Endothelial cell of umbilical vein (primary cell): ENCODE results near the gene TPM3. TPM values are rescaled to one million over a fixed set of nuclear protein-coding genes. Genes with fewer than 3 reads are reported as not detected.

ENCODE experiments used
- BruUV-seq: library from RNA; stranded (reverse); fragments of 400-500 nt; replicated peaks from 2 replicates; lab custom pipeline; 2021; lab: Mats Ljungman, UMichigan
- CTCF ChIA-PET: fragments of 300-600, 350-600 bp; sonication (Branson Sonifier 250); formaldehyde crosslinking; loops from one replicate; lab custom pipeline; 2021; ENCODE audit warnings: antibody characterized with exemption, inconsistent platforms; lab: Charles Lee
- POLR2A ChIA-PET: fragments of 300-600, 350-600 bp; sonication (Branson Sonifier 250); formaldehyde crosslinking; loops from one replicate; lab custom pipeline; 2021; ENCODE audit warnings: antibody characterized with exemption, inconsistent platforms; lab: Charles Lee
- DNase-seq: peaks from one replicate; pipeline ENCODE4 v3.0.0-alpha.2; 2011; ENCODE audit warnings: low read depth, low spot score
- FAIRE-seq: peaks from 2 replicates; lab custom pipeline; 2011; peaks lifted over from hg19 to GRCh38; lab: Jason Lieb, UNC
- H2AFZ ChIP-seq: 2 replicates; pipeline ENCODE4 v1.6.0; 2012; ENCODE audit warnings: low read depth, low read length, control low read depth, inconsistent platforms
- H3K27ac ChIP-seq: 2 replicates; pipeline ENCODE4 v1.5.1; 2011; ENCODE audit warnings: low read depth, mild to moderate bottlenecking, control low read depth, low read length, moderate library complexity; ENCODE audit not compliant: insufficient read depth
- H3K27me3 ChIP-seq, 2 experiments: 2 replicates each; pipeline versions ENCODE4 v1.6.0 to v1.6.1; 2011; ENCODE audit warnings: low read length in 2 of 2, mixed read lengths in 1 of 2; ENCODE audit not compliant: control insufficient read depth in 2 of 2, insufficient read depth in 2 of 2
- H3K36me3 ChIP-seq, 2 experiments: 2 replicates in 1 of 2; 3 replicates in 1 of 2; pipeline ENCODE4 v1.5.1; 2011; ENCODE audit warnings: low read length in 2 of 2, mild to moderate bottlenecking in 1 of 2, moderate library complexity in 1 of 2; ENCODE audit not compliant: control insufficient read depth in 2 of 2, insufficient read depth in 2 of 2; ENCODE audit errors: extremely low read depth in 1 of 2
- H3K4me1 ChIP-seq: 3 replicates; pipeline ENCODE4 v1.5.1; 2011; ENCODE audit warnings: mild to moderate bottlenecking, low read length; ENCODE audit not compliant: control insufficient read depth, insufficient read depth; ENCODE audit errors: extremely low read depth
- H3K4me2 ChIP-seq: 2 replicates; pipeline ENCODE4 v1.6.1; 2011; ENCODE audit warnings: low read length, control low read depth, mixed read lengths; ENCODE audit not compliant: insufficient read depth
- H3K4me3 ChIP-seq, 3 experiments: fragments of 200-600 bp in 1 of 3; sonication (generic), shearing (Covaris generic) in 1 of 3; replicated peaks in 1 of 3; 2 replicates each; pipeline ENCODE4 v1.5.1; 2011 to 2016; ENCODE audit warnings: control low read depth in 3 of 3, low read length in 3 of 3, mild to moderate bottlenecking in 2 of 3, inconsistent platforms in 1 of 3, low read depth in 1 of 3, moderate library complexity in 1 of 3; ENCODE audit not compliant: insufficient read depth in 1 of 3
- H3K79me2 ChIP-seq: 2 replicates; pipeline ENCODE4 v1.6.0; 2012; ENCODE audit warnings: low read length, inconsistent platforms; ENCODE audit not compliant: control insufficient read depth, insufficient read depth
- H3K9ac ChIP-seq: replicated peaks from 2 replicates; pipeline ENCODE3; 2011; ENCODE audit warnings: low read length, control low read depth; ENCODE audit not compliant: insufficient read depth; ENCODE audit errors: extremely low read depth
- H3K9me1 ChIP-seq: replicated peaks from 3 replicates; pipeline ENCODE4 v1.6.0; 2011; ENCODE audit warnings: mild to moderate bottlenecking, low read length; ENCODE audit not compliant: control insufficient read depth, insufficient read depth; ENCODE audit errors: extremely low read depth
- H3K9me3 ChIP-seq: replicated peaks from 2 replicates; pipeline ENCODE4 v1.5.1; 2012; ENCODE audit warnings: low read length, inconsistent platforms; ENCODE audit not compliant: control insufficient read depth, insufficient read depth
- H4K20me1 ChIP-seq: replicated peaks from 2 replicates; pipeline ENCODE3; 2011; ENCODE audit warnings: mild to moderate bottlenecking, low read length; ENCODE audit not compliant: control insufficient read depth, insufficient read depth; ENCODE audit errors: extremely low read depth
- EZH2 ChIP-seq: IDR thresholded peaks from 2 replicates; pipeline ENCODE4 v1.6.1; 2012; ENCODE audit warnings: borderline replicate concordance, low read depth, mild to moderate bottlenecking, moderate library complexity, low read length, inconsistent platforms; ENCODE audit not compliant: severe bottlenecking
- FOS ChIP-seq: IDR thresholded peaks from 2 replicates; pipeline ENCODE4 v1.6.1; 2011; ENCODE audit warnings: mild to moderate bottlenecking, low read length, moderate library complexity, borderline replicate concordance; ENCODE audit not compliant: insufficient read depth
- GATA2 ChIP-seq: IDR thresholded peaks from 2 replicates; pipeline ENCODE4 v1.7.0; 2011; ENCODE audit warnings: low read depth, mild to moderate bottlenecking, moderate library complexity, mixed read lengths, low read length; ENCODE audit not compliant: insufficient read length, insufficient read depth
- JUN ChIP-seq: IDR thresholded peaks from 2 replicates; pipeline ENCODE4 v1.6.1; 2011; ENCODE audit warnings: borderline replicate concordance, low read depth; ENCODE audit not compliant: insufficient read length, insufficient read depth
- MAX ChIP-seq: IDR thresholded peaks from 2 replicates; pipeline ENCODE4 v1.6.1; 2011; ENCODE audit not compliant: insufficient read depth, insufficient read length
- MYC ChIP-seq: IDR thresholded peaks from one replicate; pipeline ENCODE4 v1.6.1; 2011; ENCODE audit warnings: mild to moderate bottlenecking, low read depth, low read length
- POLR2A ChIP-seq: IDR thresholded peaks from 2 replicates; pipeline ENCODE4 v1.6.1; 2012; ENCODE audit warnings: low read depth, mild to moderate bottlenecking, control low read depth, low read length
- POLR2AphosphoS5 ChIP-seq: IDR thresholded peaks from 2 replicates; pipeline ENCODE4 v1.6.1; 2012; ENCODE audit warnings: low read depth, mild to moderate bottlenecking, control low read depth, low read length, moderate library complexity; ENCODE audit not compliant: insufficient read depth
- dilution Hi-C: fragments of 300-500 bp; cut with MboI; formaldehyde crosslinking; loops from one replicate; pipeline ENCODE4 v1.15.0; 2019; ENCODE audit warnings: low sequenced_read_pairs; ENCODE audit not compliant: extremely low pct_ligation_motif_present
- intact Hi-C: fragments of 100-400 bp; cut with micrococcal nuclease; formaldehyde crosslinking; loops from one replicate; pipeline ENCODE4 v1.10.0; 2022
- polyA plus RNA-seq, 4 experiments: library from polyadenylated mRNA; depleted of rRNA in 3 of 4; stranded (reverse) in 3 of 4; unstranded in 1 of 4; fragments of >200 nt; gene quantifications; 2 replicates each; pipeline versions ENCODE4 v1.2.1 to v1.2.3, GENCODE V29; 2011 to 2012; ENCODE audit warnings: missing spikeins in 1 of 4
- total RNA-seq: library from RNA; stranded (reverse); gene quantifications from 2 replicates; pipeline ENCODE4 v1.2.3, GENCODE V29; 2021
- TF ChIP-seq, protein P1 (sequence below), 2 donors: IDR thresholded peaks; 1 replicate in 1 of 2; 2 replicates in 1 of 2; pipeline ENCODE4 v1.5.1; 2011; ENCODE audit warnings: low read length in 2 of 2, mild to moderate bottlenecking in 2 of 2, moderate library complexity in 2 of 2, control low read depth in 1 of 2, inconsistent platforms in 1 of 2, low read depth in 1 of 2; ENCODE audit not compliant: insufficient read depth in 1 of 2; ENCODE audit errors: extremely low read depth in 1 of 2

Gene TPM3
- total and polyA plus RNA-seq, 2 donors (not counting 3 experiments of a cell fraction or from before 2014, with no cell fraction given), result 395 to 927 TPM

DNA sequence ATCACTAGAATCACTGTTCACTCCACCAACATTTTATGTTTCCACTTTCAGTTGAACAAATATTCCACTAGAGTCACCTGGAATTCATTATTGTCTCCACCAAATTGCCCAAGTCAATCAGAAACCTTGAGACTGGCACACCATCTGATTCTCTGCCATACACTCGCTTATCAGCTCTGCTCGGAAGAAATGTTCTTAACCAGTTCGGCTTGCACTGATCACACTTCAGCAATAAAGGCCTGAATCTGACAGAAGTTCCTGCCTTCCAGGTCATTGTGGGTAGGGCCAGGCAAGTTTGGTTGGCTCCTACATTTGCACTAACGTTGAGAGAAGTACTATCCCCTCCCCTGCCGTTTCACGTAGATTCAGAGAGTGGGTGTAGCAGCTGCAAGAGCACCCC lies 10.0 kb downstream of the TPM3 start:
- H4K20me1 ChIP-seq, result peaks cover 4% of the 10 kb centered on the region
- H3K27me3 ChIP-seq, result no peaks in the 10 kb centered on the region
- H3K9me3 ChIP-seq, result no peaks in the 10 kb centered on the region
- intact Hi-C loops (loop anchor here (1.0 to 5.0 kb wide), 3 partner anchors 38 to 190 kb away; partner anchors contain the start of genes ATP8B2, RPS27 and UBAP2L), dilution Hi-C loops (no loop called here)
- no peak for TF ChIP-seq EZH2
- no peak for TF ChIP-seq MAX
- no peak for TF ChIP-seq GATA2
- TF ChIP-seq POLR2A, result no peak
- TF ChIP-seq FOS, result no peak
- TF ChIP-seq JUN, result no peak
- TF ChIP-seq MYC, result no peak
- TF ChIP-seq, protein P1, sequence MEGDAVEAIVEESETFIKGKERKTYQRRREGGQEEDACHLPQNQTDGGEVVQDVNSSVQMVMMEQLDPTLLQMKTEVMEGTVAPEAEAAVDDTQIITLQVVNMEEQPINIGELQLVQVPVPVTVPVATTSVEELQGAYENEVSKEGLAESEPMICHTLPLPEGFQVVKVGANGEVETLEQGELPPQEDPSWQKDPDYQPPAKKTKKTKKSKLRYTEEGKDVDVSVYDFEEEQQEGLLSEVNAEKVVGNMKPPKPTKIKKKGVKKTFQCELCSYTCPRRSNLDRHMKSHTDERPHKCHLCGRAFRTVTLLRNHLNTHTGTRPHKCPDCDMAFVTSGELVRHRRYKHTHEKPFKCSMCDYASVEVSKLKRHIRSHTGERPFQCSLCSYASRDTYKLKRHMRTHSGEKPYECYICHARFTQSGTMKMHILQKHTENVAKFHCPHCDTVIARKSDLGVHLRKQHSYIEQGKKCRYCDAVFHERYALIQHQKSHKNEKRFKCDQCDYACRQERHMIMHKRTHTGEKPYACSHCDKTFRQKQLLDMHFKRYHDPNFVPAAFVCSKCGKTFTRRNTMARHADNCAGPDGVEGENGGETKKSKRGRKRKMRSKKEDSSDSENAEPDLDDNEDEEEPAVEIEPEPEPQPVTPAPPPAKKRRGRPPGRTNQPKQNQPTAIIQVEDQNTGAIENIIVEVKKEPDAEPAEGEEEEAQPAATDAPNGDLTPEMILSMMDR (IDR thresholded peaks at IDR 0.05; ENCODE audit: extremely low read depth in 1 of 2, insufficient read depth in 1 of 2, low read depth in 1 of 2, low read length in 2 of 2), result no peak
- no peak for TF ChIP-seq POLR2AphosphoS5
- CTCF ChIA-PET, result interaction anchor here (0.8 to 1.3 kb wide), 4 partner anchors 14 to 153 kb away, joined by 3 to 8 read pairs (median 4); no protein-coding TSS in a partner anchor
- H3K4me2 ChIP-seq, result peak overlapping the region; percentile 96
- BruUV-seq, result TSS peak; percentile 27
- peak overlapping the region; percentile 64 for H3K27ac ChIP-seq
- peaks cover 60% of the 10 kb centered on the region for H3K79me2 ChIP-seq
- peaks cover 44% of the 10 kb centered on the region for H3K4me1 ChIP-seq
- no peaks in the 10 kb centered on the region for H3K9me1 ChIP-seq
- peaks cover 0 to 13% of the 10 kb centered on the region in 2 experiments for H3K36me3 ChIP-seq
- no peak for DNase-seq
- peak overlapping the region; percentile 87 to 99 (median 93) for H3K4me3 ChIP-seq
- H3K9ac ChIP-seq, result peak overlapping the region; percentile 84
- POLR2A ChIA-PET, result interaction anchor here (0.8 to 0.9 kb wide), 2 partner anchors 10 to 38 kb away, joined by 3 to 5 read pairs; partner anchors contain the start of genes TPM3 and UBAP2L
- no peak overlapping the region for H2AFZ ChIP-seq
- no peak for FAIRE-seq
